SK-N-SH treated with all-trans-retinoic acid at 6 μM for 48 hours (cell line): Measurements from ENCODE around the gene ARSB.

Experiments
- ATAC-seq: fragments of 200-7000 bp; cut with Tn5 transposase; 3 replicates; pipeline ENCODE4 v1.9.1; 2020; ENCODE audit warnings: mild to moderate bottlenecking, moderate library complexity
- ARNTL ChIP-seq: fragments of 450-650 bp; formaldehyde crosslinking; IDR thresholded peaks from 2 replicates; pipeline ENCODE4 v1.5.0; 2020; ENCODE audit warnings: low read depth, mild to moderate bottlenecking, moderate library complexity, borderline replicate concordance
- BACH2 ChIP-seq: fragments of 250-450 bp; sonication (Bioruptor Pico); IDR thresholded peaks from 2 replicates; pipeline ENCODE4 v1.9.0; 2021; ENCODE audit warnings: mild to moderate bottlenecking, borderline replicate concordance
- CREB5 ChIP-seq: fragments of 250-450 bp; sonication (Bioruptor Pico); IDR thresholded peaks from 2 replicates; pipeline ENCODE4 v1.5.1; 2020; ENCODE audit warnings: low read depth, mild to moderate bottlenecking, moderate library complexity
- CSDC2 ChIP-seq: fragments of 250-450 bp; sonication (Bioruptor Pico); IDR thresholded peaks from 2 replicates; pipeline ENCODE4 v1.5.0; 2020; ENCODE audit warnings: mild to moderate bottlenecking, moderate library complexity
- CSRNP3 ChIP-seq: fragments of 250-450 bp; sonication (Bioruptor Pico); IDR thresholded peaks from 2 replicates; pipeline ENCODE4 v1.5.1; 2021; ENCODE audit warnings: mild to moderate bottlenecking, moderate library complexity
- ESRRG ChIP-seq: fragments of 250-450 bp; sonication (Bioruptor Pico); IDR thresholded peaks from 2 replicates; pipeline ENCODE4 v1.6.1; 2021; ENCODE audit warnings: mild to moderate bottlenecking
- GLIS3 ChIP-seq: fragments of 250-450 bp; sonication (Bioruptor Pico); IDR thresholded peaks from 2 replicates; pipeline ENCODE4 v1.5.0; 2020; ENCODE audit warnings: mild to moderate bottlenecking, moderate library complexity
- ISL1 ChIP-seq: fragments of 250-450 bp; sonication (Bioruptor Pico); IDR thresholded peaks from 2 replicates; pipeline ENCODE4 v2.1.2; 2022; ENCODE audit warnings: mild to moderate bottlenecking, moderate library complexity
- OSR1 ChIP-seq: fragments of 250-450 bp; sonication (Bioruptor Pico); IDR thresholded peaks from 2 replicates; pipeline ENCODE4 v1.8.0; 2022; ENCODE audit warnings: moderate library complexity, mild to moderate bottlenecking, inconsistent platforms
- PATZ1 ChIP-seq: fragments of 250-450 bp; sonication (Bioruptor Pico); IDR thresholded peaks from 2 replicates; pipeline ENCODE4 v1.8.0; 2020; ENCODE audit warnings: mild to moderate bottlenecking, moderate library complexity, borderline replicate concordance
- POU6F1 ChIP-seq: fragments of 250-450 bp; sonication (Bioruptor Pico); IDR thresholded peaks from 2 replicates; pipeline ENCODE4 v1.8.0; 2021; ENCODE audit warnings: low read depth, mild to moderate bottlenecking, moderate library complexity, borderline replicate concordance
- PPARA ChIP-seq: fragments of 250-450 bp; sonication (Bioruptor Pico); IDR thresholded peaks from 2 replicates; pipeline ENCODE4 v1.5.0; 2020; ENCODE audit warnings: mild to moderate bottlenecking, borderline replicate concordance
- RARB ChIP-seq: fragments of 250-450 bp; sonication (Bioruptor Pico); IDR thresholded peaks from 2 replicates; pipeline ENCODE4 v1.8.0; 2021; ENCODE audit warnings: mild to moderate bottlenecking, moderate library complexity
- SNAI2 ChIP-seq: fragments of 250-450 bp; sonication (Bioruptor Pico); IDR thresholded peaks from 2 replicates; pipeline ENCODE4 v1.5.0; 2020; ENCODE audit warnings: mild to moderate bottlenecking, moderate library complexity
- TCF4 ChIP-seq: fragments of 250-450 bp; sonication (Bioruptor Pico); IDR thresholded peaks from 2 replicates; pipeline ENCODE4 v1.8.0; 2021; ENCODE audit warnings: mild to moderate bottlenecking, moderate library complexity, borderline replicate concordance
- TOX ChIP-seq: fragments of 250-450 bp; sonication (Bioruptor Pico); IDR thresholded peaks from 2 replicates; pipeline ENCODE4 v1.8.0; 2021; ENCODE audit warnings: mild to moderate bottlenecking, moderate library complexity, borderline replicate concordance
- TSHZ2 ChIP-seq: fragments of 250-450 bp; sonication (Bioruptor Pico); IDR thresholded peaks from 2 replicates; pipeline ENCODE4 v1.5.0; 2020; ENCODE audit warnings: mild to moderate bottlenecking, moderate library complexity
- ZC3H10 ChIP-seq: fragments of 250-450 bp; sonication (Bioruptor Pico); IDR thresholded peaks from 2 replicates; pipeline ENCODE4 v1.5.1; 2021; ENCODE audit warnings: mild to moderate bottlenecking, moderate library complexity
- ZFP3 ChIP-seq: fragments of 250-450 bp; sonication (Bioruptor Pico); IDR thresholded peaks from 2 replicates; pipeline ENCODE4 v1.5.0; 2020; ENCODE audit warnings: mild to moderate bottlenecking, moderate library complexity
- ZFP30 ChIP-seq: fragments of 450-650 bp; formaldehyde crosslinking; IDR thresholded peaks from 2 replicates; pipeline ENCODE4 v1.5.0; 2022; ENCODE audit warnings: mild to moderate bottlenecking, moderate library complexity
- ZNF565 ChIP-seq: fragments of 450-650 bp; formaldehyde crosslinking; conservative IDR thresholded peaks from 2 replicates; pipeline ENCODE4 v1.5.0; 2020; ENCODE audit warnings: low read depth, mild to moderate bottlenecking, moderate library complexity
- ZNF70 ChIP-seq: fragments of 450-650 bp; formaldehyde crosslinking; IDR thresholded peaks from 2 replicates; pipeline ENCODE4 v1.5.0; 2020; ENCODE audit warnings: mild to moderate bottlenecking, moderate library complexity
- ZNF8 ChIP-seq: fragments of 450-650 bp; formaldehyde crosslinking; IDR thresholded peaks from 2 replicates; pipeline ENCODE4 v1.5.0; 2020; ENCODE audit warnings: mild to moderate bottlenecking, moderate library complexity

ARSB gene

GRCh38 chr5:78971998-78972397 is 13.1 kb downstream of the ARSB start:
- TF ChIP-seq TSHZ2 (CRISPR knock-in tag) (no peak), ISL1 (CRISPR knock-in tag) (no peak), ZNF565 (CRISPR knock-in tag) (no peak), GLIS3 (no peak), SNAI2 (CRISPR knock-in tag) (no peak), ZFP3 (CRISPR knock-in tag) (no peak), CSDC2 (CRISPR knock-in tag) (no peak), ZNF8 (no peak), CREB5 (CRISPR knock-in tag) (no peak), ARNTL (CRISPR knock-in tag) (no peak), BACH2 (CRISPR knock-in tag) (no peak), OSR1 (CRISPR knock-in tag) (no peak), PATZ1 (CRISPR knock-in tag) (no peak), RARB (CRISPR knock-in tag) (no peak), PPARA (CRISPR knock-in tag) (no peak), CSRNP3 (no peak)
- ATAC-seq = peak; percentile 22

- ATAC-seq = no peak
- TF ChIP-seq POU6F1 (CRISPR knock-in tag) (no peak), ZNF70 (CRISPR knock-in tag) (no peak), ARNTL (CRISPR knock-in tag) (no peak), ZC3H10 (CRISPR knock-in tag) (no peak), GLIS3 (no peak)
Observed at GRCh38 chr5:78968781-78969180, 16.3 kb downstream of the ARSB start.

- peak; percentile 93 for ATAC-seq
- TF ChIP-seq ZNF70 (CRISPR knock-in tag) (no peak), ARNTL (CRISPR knock-in tag) (no peak), RARB (CRISPR knock-in tag) (no peak), PATZ1 (CRISPR knock-in tag) (no peak), SNAI2 (CRISPR knock-in tag) (no peak), BACH2 (CRISPR knock-in tag) (no peak), ZFP30 (CRISPR knock-in tag) (no peak), OSR1 (CRISPR knock-in tag) (no peak), ISL1 (CRISPR knock-in tag) (no peak), ESRRG (CRISPR knock-in tag) (no peak), TOX (CRISPR knock-in tag) (no peak), TSHZ2 (CRISPR knock-in tag) (no peak), CSRNP3 (no peak), TCF4 (no peak)
Observed at GRCh38 chr5:78964889-78965288, 20.2 kb downstream of the ARSB start.
